Measurements from ENCODE around the gene FDX1. TPM values are rescaled to one million over a fixed set of nuclear protein-coding genes. Genes with fewer than 3 reads are reported as not detected.
"Not testable (repeated sequence)": the region's sequence is repeated elsewhere in the genome, so short reads cannot be mapped to it uniquely, and the experiment has no call there.

FDX1 gene
- 10 to 100 TPM; 11.8 to 12.1 TPM for total RNA-seq
- polyA plus RNA-seq (2013, experiment 1 of 2): 9.9 TPM
- 10.6 TPM for polyA plus RNA-seq (2013, experiment 2 of 2)
- long read RNA-seq, experiment 1, transcript FDX1-201 (4 exons, 3,206 nt): major isoform, 19 of 23 reads
- long read RNA-seq, experiment 1, partial matches to known transcripts: 1 of 23 reads
- long read RNA-seq, experiment 1, other reads (novel, unspliced or antisense): 3 of 23 reads
- long read RNA-seq, experiment 2, transcript FDX1-201 (4 exons, 3,206 nt): major isoform, 54 of 58 reads
- long read RNA-seq, experiment 2, partial matches to known transcripts: 3 of 58 reads
- long read RNA-seq, experiment 2, other reads (novel, unspliced or antisense): 1 of 58 reads
- long read RNA-seq, experiment 3, transcript FDX1-201 (4 exons, 3,206 nt): major isoform, 43 of 49 reads
- long read RNA-seq, experiment 3, partial matches to known transcripts: 0 of 49 reads
- long read RNA-seq, experiment 3, other reads (novel, unspliced or antisense): 6 of 49 reads
- long read RNA-seq, experiment 4, partial matches to known transcripts: 0 of 3 reads
- long read RNA-seq, experiment 4, other reads (novel, unspliced or antisense): 1 of 3 reads

GRCh38 chr11:110429731-110430266, at the start of gene FDX1:
Gene FDX1 (plus strand): TSS chr11:110429948. CDS start chr11:110430121, 173 bp downstream.
- H3K4me3 ChIP-seq (ENCODE audit: low read length): peak within 1 kb of the TSS; percentile 98
- H3K36me3 Mint-ChIP-seq (ENCODE audit: low read depth): no peaks in the 10 kb centered on the region
- peak; percentile 95 for DNase-seq
- H3K9me3 Mint-ChIP-seq: no peaks in the 10 kb centered on the region
- no peaks in the 10 kb centered on the region for H3K36me3 ChIP-seq (ENCODE audit: control insufficient read depth, insufficient read depth, low read length)
- peak within 1 kb of the TSS; percentile 97 for H3K4me3 Mint-ChIP-seq
- H3K9me3 ChIP-seq (ENCODE audit: control insufficient read depth, low read length): no peaks in the 10 kb centered on the region
- H3K27me3 Mint-ChIP-seq (ENCODE audit: insufficient read depth): peaks cover 3% of the 10 kb centered on the region
- H3K27me3 ChIP-seq (ENCODE audit: control insufficient read depth, insufficient read depth, low read length, poor library complexity, severe bottlenecking): no peaks in the 10 kb centered on the region
- peak within 1 kb of the TSS; percentile 75 for H3K27ac ChIP-seq (ENCODE audit: low read depth, low read length)
- H3K4me1 ChIP-seq (ENCODE audit: control insufficient read depth, insufficient read depth, low read length): peaks cover 8% of the 10 kb centered on the region
- H3K27ac Mint-ChIP-seq: peak within 1 kb of the TSS; percentile 96
- H3K9ac ChIP-seq (ENCODE audit: extremely low read depth, low read length, poor library complexity, severe bottlenecking): peak within 1 kb of the TSS; percentile 77
- WGBS, 2 experiments (ENCODE audit: insufficient coverage in 1 of 2, insufficient read length in 1 of 2): 0 to 1% methylated on average over 30 to 65 of the region's 65 CpGs
- H3K4me1 Mint-ChIP-seq: peaks cover 18% of the 10 kb centered on the region
- TF ChIP-seq CTCF (conservative IDR thresholded peaks at IDR 0.05): peak; percentile 83

- no peaks in the 10 kb centered on the region for H3K27me3 ChIP-seq (ENCODE audit: control insufficient read depth, insufficient read depth, low read length, poor library complexity, severe bottlenecking)
- no peaks in the 10 kb centered on the region for H3K9me3 ChIP-seq (ENCODE audit: control insufficient read depth, low read length)
- peaks cover 12% of the 10 kb centered on the region for H3K9me3 Mint-ChIP-seq
- H3K27me3 Mint-ChIP-seq (ENCODE audit: insufficient read depth): no peaks in the 10 kb centered on the region
- no peak overlapping the region for H3K27ac ChIP-seq (ENCODE audit: low read depth, low read length)
- H3K9ac ChIP-seq (ENCODE audit: extremely low read depth, low read length, poor library complexity, severe bottlenecking): no peak overlapping the region
- TF ChIP-seq CTCF (conservative IDR thresholded peaks at IDR 0.05): no peak
- no peaks in the 10 kb centered on the region for H3K36me3 ChIP-seq (ENCODE audit: control insufficient read depth, insufficient read depth, low read length)
- no peak overlapping the region for H3K27ac Mint-ChIP-seq
- H3K4me1 Mint-ChIP-seq: peaks cover 5% of the 10 kb centered on the region
- no peak overlapping the region for H3K4me3 ChIP-seq (ENCODE audit: low read length)
- H3K36me3 Mint-ChIP-seq (ENCODE audit: low read depth): no peaks in the 10 kb centered on the region
- no peak overlapping the region for H3K4me3 Mint-ChIP-seq
- WGBS, 2 experiments (ENCODE audit: insufficient coverage in 1 of 2, insufficient read length in 1 of 2): 94 to 96% methylated on average over 3 of the region's 4 CpGs
- DNase-seq: no peak
- no peaks in the 10 kb centered on the region for H3K4me1 ChIP-seq (ENCODE audit: control insufficient read depth, insufficient read depth, low read length)
These were observed 48.7 kb upstream of the FDX1 start for GRCh38 chr11:110380836-110381622.

GRCh38 chr11:110388231-110388630, 41.5 kb upstream of the FDX1 start:
- not testable (repeated sequence) for H3K4me1 Mint-ChIP-seq; H3K9ac ChIP-seq (ENCODE audit: extremely low read depth, low read length, poor library complexity, severe bottlenecking); H3K36me3 Mint-ChIP-seq (ENCODE audit: low read depth); H3K27ac ChIP-seq (ENCODE audit: low read depth, low read length); H3K27ac Mint-ChIP-seq; H3K27me3 ChIP-seq (ENCODE audit: control insufficient read depth, insufficient read depth, low read length, poor library complexity, severe bottlenecking); H3K36me3 ChIP-seq (ENCODE audit: control insufficient read depth, insufficient read depth, low read length); H3K27me3 Mint-ChIP-seq (ENCODE audit: insufficient read depth); H3K4me3 Mint-ChIP-seq; DNase-seq; H3K9me3 ChIP-seq (ENCODE audit: control insufficient read depth, low read length); H3K4me3 ChIP-seq (ENCODE audit: low read length); H3K4me1 ChIP-seq (ENCODE audit: control insufficient read depth, insufficient read depth, low read length)
- WGBS, 2 experiments (ENCODE audit: insufficient coverage in 1 of 2, insufficient read length in 1 of 2): 84 to 85% methylated on average over 5 to 9 of the region's 9 CpGs
- peaks cover 40% of the 10 kb centered on the region for H3K9me3 Mint-ChIP-seq

Measured in endodermal cell (in vitro differentiated cells).